Endothelial cell of umbilical vein (primary cell): Measurements from ENCODE around the gene FNIP2. TPM values are rescaled to one million over a fixed set of nuclear protein-coding genes. Genes with fewer than 3 reads are reported as not detected.

ENCODE experiments used
- BruUV-seq: library from RNA; stranded (reverse); fragments of 400-500 nt; replicated peaks from 2 replicates; lab custom pipeline; 2021; lab: Mats Ljungman, UMichigan
- CTCF ChIA-PET: fragments of 300-600, 350-600 bp; sonication (Branson Sonifier 250); formaldehyde crosslinking; loops from one replicate; lab custom pipeline; 2021; ENCODE audit warnings: antibody characterized with exemption, inconsistent platforms; lab: Charles Lee
- POLR2A ChIA-PET: fragments of 300-600, 350-600 bp; sonication (Branson Sonifier 250); formaldehyde crosslinking; loops from one replicate; lab custom pipeline; 2021; ENCODE audit warnings: antibody characterized with exemption, inconsistent platforms; lab: Charles Lee
- DNase-seq: peaks from one replicate; pipeline ENCODE4 v3.0.0-alpha.2; 2011; ENCODE audit warnings: low read depth, low spot score
- FAIRE-seq: peaks from 2 replicates; lab custom pipeline; 2011; peaks lifted over from hg19 to GRCh38; lab: Jason Lieb, UNC
- H2AFZ ChIP-seq: 2 replicates; pipeline ENCODE4 v1.6.0; 2012; ENCODE audit warnings: low read depth, low read length, control low read depth, inconsistent platforms
- H3K27ac ChIP-seq: 2 replicates; pipeline ENCODE4 v1.5.1; 2011; ENCODE audit warnings: low read depth, mild to moderate bottlenecking, control low read depth, low read length, moderate library complexity; ENCODE audit not compliant: insufficient read depth
- H3K27me3 ChIP-seq, 2 experiments: 2 replicates each; pipeline versions ENCODE4 v1.6.0 to v1.6.1; 2011; ENCODE audit warnings: low read length in 2 of 2, mixed read lengths in 1 of 2; ENCODE audit not compliant: control insufficient read depth in 2 of 2, insufficient read depth in 2 of 2
- H3K36me3 ChIP-seq, 2 experiments: 2 replicates in 1 of 2; 3 replicates in 1 of 2; pipeline ENCODE4 v1.5.1; 2011; ENCODE audit warnings: low read length in 2 of 2, mild to moderate bottlenecking in 1 of 2, moderate library complexity in 1 of 2; ENCODE audit not compliant: control insufficient read depth in 2 of 2, insufficient read depth in 2 of 2; ENCODE audit errors: extremely low read depth in 1 of 2
- H3K4me1 ChIP-seq: 3 replicates; pipeline ENCODE4 v1.5.1; 2011; ENCODE audit warnings: mild to moderate bottlenecking, low read length; ENCODE audit not compliant: control insufficient read depth, insufficient read depth; ENCODE audit errors: extremely low read depth
- H3K4me2 ChIP-seq: 2 replicates; pipeline ENCODE4 v1.6.1; 2011; ENCODE audit warnings: low read length, control low read depth, mixed read lengths; ENCODE audit not compliant: insufficient read depth
- H3K4me3 ChIP-seq, 3 experiments: fragments of 200-600 bp in 1 of 3; sonication (generic), shearing (Covaris generic) in 1 of 3; replicated peaks in 1 of 3; 2 replicates each; pipeline ENCODE4 v1.5.1; 2011 to 2016; ENCODE audit warnings: control low read depth in 3 of 3, low read length in 3 of 3, mild to moderate bottlenecking in 2 of 3, inconsistent platforms in 1 of 3, low read depth in 1 of 3, moderate library complexity in 1 of 3; ENCODE audit not compliant: insufficient read depth in 1 of 3
- H3K79me2 ChIP-seq: 2 replicates; pipeline ENCODE4 v1.6.0; 2012; ENCODE audit warnings: low read length, inconsistent platforms; ENCODE audit not compliant: control insufficient read depth, insufficient read depth
- H3K9ac ChIP-seq: replicated peaks from 2 replicates; pipeline ENCODE3; 2011; ENCODE audit warnings: low read length, control low read depth; ENCODE audit not compliant: insufficient read depth; ENCODE audit errors: extremely low read depth
- H3K9me1 ChIP-seq: replicated peaks from 3 replicates; pipeline ENCODE4 v1.6.0; 2011; ENCODE audit warnings: mild to moderate bottlenecking, low read length; ENCODE audit not compliant: control insufficient read depth, insufficient read depth; ENCODE audit errors: extremely low read depth
- H3K9me3 ChIP-seq: replicated peaks from 2 replicates; pipeline ENCODE4 v1.5.1; 2012; ENCODE audit warnings: low read length, inconsistent platforms; ENCODE audit not compliant: control insufficient read depth, insufficient read depth
- H4K20me1 ChIP-seq: replicated peaks from 2 replicates; pipeline ENCODE3; 2011; ENCODE audit warnings: mild to moderate bottlenecking, low read length; ENCODE audit not compliant: control insufficient read depth, insufficient read depth; ENCODE audit errors: extremely low read depth
- CTCF ChIP-seq, 2 donors: IDR thresholded peaks; 1 replicate in 1 of 2; 2 replicates in 1 of 2; pipeline ENCODE4 v1.5.1; 2011; ENCODE audit warnings: low read length in 2 of 2, mild to moderate bottlenecking in 2 of 2, moderate library complexity in 2 of 2, control low read depth in 1 of 2, inconsistent platforms in 1 of 2, low read depth in 1 of 2; ENCODE audit not compliant: insufficient read depth in 1 of 2; ENCODE audit errors: extremely low read depth in 1 of 2
- EZH2 ChIP-seq: IDR thresholded peaks from 2 replicates; pipeline ENCODE4 v1.6.1; 2012; ENCODE audit warnings: borderline replicate concordance, low read depth, mild to moderate bottlenecking, moderate library complexity, low read length, inconsistent platforms; ENCODE audit not compliant: severe bottlenecking
- FOS ChIP-seq: IDR thresholded peaks from 2 replicates; pipeline ENCODE4 v1.6.1; 2011; ENCODE audit warnings: mild to moderate bottlenecking, low read length, moderate library complexity, borderline replicate concordance; ENCODE audit not compliant: insufficient read depth
- GATA2 ChIP-seq: IDR thresholded peaks from 2 replicates; pipeline ENCODE4 v1.7.0; 2011; ENCODE audit warnings: low read depth, mild to moderate bottlenecking, moderate library complexity, mixed read lengths, low read length; ENCODE audit not compliant: insufficient read length, insufficient read depth
- JUN ChIP-seq: IDR thresholded peaks from 2 replicates; pipeline ENCODE4 v1.6.1; 2011; ENCODE audit warnings: borderline replicate concordance, low read depth; ENCODE audit not compliant: insufficient read length, insufficient read depth
- MAX ChIP-seq: IDR thresholded peaks from 2 replicates; pipeline ENCODE4 v1.6.1; 2011; ENCODE audit not compliant: insufficient read depth, insufficient read length
- MYC ChIP-seq: IDR thresholded peaks from one replicate; pipeline ENCODE4 v1.6.1; 2011; ENCODE audit warnings: mild to moderate bottlenecking, low read depth, low read length
- POLR2A ChIP-seq: IDR thresholded peaks from 2 replicates; pipeline ENCODE4 v1.6.1; 2012; ENCODE audit warnings: low read depth, mild to moderate bottlenecking, control low read depth, low read length
- POLR2AphosphoS5 ChIP-seq: IDR thresholded peaks from 2 replicates; pipeline ENCODE4 v1.6.1; 2012; ENCODE audit warnings: low read depth, mild to moderate bottlenecking, control low read depth, low read length, moderate library complexity; ENCODE audit not compliant: insufficient read depth
- dilution Hi-C: fragments of 300-500 bp; cut with MboI; formaldehyde crosslinking; loops from one replicate; pipeline ENCODE4 v1.15.0; 2019; ENCODE audit warnings: low sequenced_read_pairs; ENCODE audit not compliant: extremely low pct_ligation_motif_present
- intact Hi-C: fragments of 100-400 bp; cut with micrococcal nuclease; formaldehyde crosslinking; loops from one replicate; pipeline ENCODE4 v1.10.0; 2022
- polyA plus RNA-seq, 4 experiments: library from polyadenylated mRNA; depleted of rRNA in 3 of 4; stranded (reverse) in 3 of 4; unstranded in 1 of 4; fragments of >200 nt; gene quantifications; 2 replicates each; pipeline versions ENCODE4 v1.2.1 to v1.2.3, GENCODE V29; 2011 to 2012; ENCODE audit warnings: missing spikeins in 1 of 4
- total RNA-seq: library from RNA; stranded (reverse); gene quantifications from 2 replicates; pipeline ENCODE4 v1.2.3, GENCODE V29; 2021

FNIP2 gene
- total and polyA plus RNA-seq, 2 donors (not counting 3 experiments of a cell fraction or from before 2014, with no cell fraction given) = 4.5 to 14.4 TPM

- BruUV-seq = no TSS peak
- no peak for FAIRE-seq
- Histone ChIP-seq H3K4me1 (peaks cover 23% of the 10 kb centered on the region), H3K79me2 (peaks cover 4% of the 10 kb centered on the region), H3K36me3 (no peaks in the 10 kb centered on the region), H3K9me3 (no peaks in the 10 kb centered on the region), H3K27ac (no peak overlapping the region), H3K4me2 (no peak overlapping the region), H3K4me3 (no peak overlapping the region), H4K20me1 (no peaks in the 10 kb centered on the region), H3K9me1 (no peaks in the 10 kb centered on the region), H2AFZ (no peak overlapping the region), H3K9ac (no peak overlapping the region), H3K27me3 (no peaks in the 10 kb centered on the region)
- CTCF ChIA-PET = interaction anchor here (1.3 to 1.9 kb wide), 3 partner anchors 7 to 39 kb away, joined by 3 to 8 read pairs (median 3); no protein-coding TSS in a partner anchor
- POLR2A ChIA-PET = no interaction called here
- intact Hi-C loops (no loop called here), dilution Hi-C loops (no loop called here)
- TF ChIP-seq POLR2AphosphoS5 = no peak
- DNase-seq = no peak
These were observed 43.3 kb downstream of the FNIP2 start for GRCh38 chr4:158812133-158812532.

GRCh38 chr4:158812543-158812942 lies 43.7 kb downstream of the FNIP2 start:
- no peaks in the 10 kb centered on the region for H3K9me3 ChIP-seq
- no TSS peak for BruUV-seq
- TF ChIP-seq POLR2A = no peak
- no peak for TF ChIP-seq POLR2AphosphoS5
- TF ChIP-seq EZH2 = no peak
- no peak for TF ChIP-seq FOS
- no peak for TF ChIP-seq JUN
- no peak for TF ChIP-seq MYC
- no peak for TF ChIP-seq GATA2
- TF ChIP-seq CTCF (IDR thresholded peaks at IDR 0.05; ENCODE audit: extremely low read depth in 1 of 2, insufficient read depth in 1 of 2, low read depth in 1 of 2, low read length in 2 of 2) = no peak
- no peak for TF ChIP-seq MAX
- no peak overlapping the region for H3K9ac ChIP-seq
- no peak overlapping the region for H2AFZ ChIP-seq
- no peaks in the 10 kb centered on the region for H4K20me1 ChIP-seq
- no peak for DNase-seq
- peaks cover 23% of the 10 kb centered on the region for H3K4me1 ChIP-seq
- no peaks in the 10 kb centered on the region for H3K27me3 ChIP-seq
- intact Hi-C loops (no loop called here), dilution Hi-C loops (no loop called here)
- H3K9me1 ChIP-seq = no peaks in the 10 kb centered on the region
- ChIA-PET POLR2A (no interaction called here), CTCF (interaction anchor here (1.5 kb wide), 1 partner anchor 37 kb away, joined by 3 read pairs; no protein-coding TSS in a partner anchor)
- H3K4me2 ChIP-seq = no peak overlapping the region
- no peaks in the 10 kb centered on the region for H3K36me3 ChIP-seq
- no peak overlapping the region for H3K4me3 ChIP-seq
- no peak overlapping the region for H3K27ac ChIP-seq
- H3K79me2 ChIP-seq = peaks cover 4% of the 10 kb centered on the region
- FAIRE-seq = no peak
